Raji (cell line): ENCODE results near the gene KIAA1143.

Experiments used
- POLR2A ChIP-seq: IDR thresholded peaks from 2 replicates; pipeline ENCODE4 v1.6.1; 2011; ENCODE audit warnings: low read depth, low read length, control low read depth; ENCODE audit not compliant: insufficient read depth

The KIAA1143 gene

DNA sequence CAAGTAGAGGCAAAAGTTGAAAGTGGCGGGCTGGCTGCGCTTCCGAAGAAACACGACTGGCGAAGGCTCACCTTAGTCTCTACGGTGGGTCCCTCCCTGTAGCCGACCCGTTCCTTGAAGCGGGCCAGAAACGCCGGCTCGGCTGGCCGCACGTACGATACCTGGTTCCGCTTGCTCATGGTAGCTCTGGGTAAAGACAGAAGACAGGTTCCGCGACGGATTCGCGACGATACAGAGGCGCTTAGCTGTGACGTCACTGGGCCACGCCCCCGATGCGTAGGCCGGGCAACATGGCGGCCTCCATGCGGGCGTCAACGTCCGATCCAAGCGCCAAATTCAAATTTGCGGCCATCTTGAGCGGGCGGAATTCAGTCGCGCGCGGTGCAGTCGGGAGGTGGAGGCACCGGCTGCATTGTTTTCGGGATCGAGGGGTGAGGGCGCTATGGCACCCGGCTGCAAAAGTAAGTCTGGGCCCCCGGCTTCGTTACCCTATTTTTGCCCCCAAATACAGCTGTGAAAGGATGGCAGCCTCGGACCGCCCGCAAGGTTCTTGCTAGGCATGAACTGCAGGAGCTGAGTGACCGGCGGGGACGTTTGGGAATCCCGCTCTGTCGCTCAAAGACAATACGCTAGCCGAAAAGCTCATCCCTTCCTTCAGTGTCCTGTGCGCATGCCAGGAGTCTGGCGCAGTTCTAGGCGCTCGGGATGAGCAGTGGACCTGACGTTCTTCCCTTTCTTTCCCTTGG is at the start of gene KIAA1143, which contains the start of gene KIF15:
KIAA1143 (minus strand) TSS at position 196 of the 746 bp plus-strand sequence; CDS start at position 179, 17 bp downstream.
KIF15 (plus strand) TSS at position 371 of the 746 bp plus-strand sequence; CDS start at position 443, 72 bp downstream.
- TF ChIP-seq POLR2A = peak; percentile 76

- no peak for TF ChIP-seq POLR2A
Measured at GRCh38 chr3:44805960-44806359, 44.5 kb upstream of the KIAA1143 start.

DNA sequence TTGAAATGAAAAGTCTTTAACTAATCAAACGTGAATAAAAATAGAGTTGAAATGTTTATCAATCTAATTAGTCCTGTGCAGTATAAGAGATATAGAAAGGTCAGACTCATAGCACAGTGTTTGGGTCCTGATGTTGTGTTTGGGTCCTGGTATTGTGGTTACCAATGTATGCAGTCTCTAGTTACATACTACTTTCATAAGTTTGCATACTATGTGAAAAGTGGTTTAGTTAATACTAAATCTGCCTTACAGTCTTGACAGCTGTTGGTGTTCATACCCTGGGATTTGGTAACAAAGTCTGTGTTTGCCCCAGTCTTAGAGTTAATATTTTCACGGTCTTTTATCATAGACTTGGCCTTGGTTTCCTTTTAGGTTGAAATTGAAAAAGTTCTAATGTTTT is 41.9 kb upstream of the KIAA1143 start:
- TF ChIP-seq POLR2A = no peak

GRCh38 chr3:44802011-44802410 is 40.6 kb upstream of the KIAA1143 start:
- no peak for TF ChIP-seq POLR2A

- TF ChIP-seq POLR2A = no peak
Measured at GRCh38 chr3:44795197-44795596, 33.8 kb upstream of the KIAA1143 start.

DNA sequence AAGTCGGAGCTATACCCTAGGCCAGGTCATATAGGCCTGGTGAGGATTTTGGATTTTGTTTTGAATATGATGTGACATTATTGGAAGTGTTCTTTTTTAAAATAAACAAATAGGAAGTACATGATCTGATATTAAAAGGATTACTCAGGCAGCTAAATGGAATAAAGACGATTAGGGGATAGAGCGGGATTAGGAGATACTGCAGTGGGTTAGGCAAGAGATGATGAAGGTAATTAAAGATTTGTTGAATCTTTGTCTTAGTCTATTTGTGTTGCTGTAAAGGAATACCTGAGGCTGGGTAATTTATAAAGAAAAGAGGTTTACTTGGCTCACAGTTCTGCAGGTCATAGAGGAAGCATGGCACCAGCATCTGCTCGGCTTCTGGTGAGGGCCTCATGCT is 21.5 kb upstream of the KIAA1143 start:
- TF ChIP-seq POLR2A = no peak

- TF ChIP-seq POLR2A = no peak
Measured at GRCh38 chr3:44772099-44772442, 10.7 kb upstream of the KIAA1143 start.

GRCh38 chr3:44771424-44772098 is 10.1 kb upstream of the KIAA1143 start:
- TF ChIP-seq POLR2A = no peak

DNA sequence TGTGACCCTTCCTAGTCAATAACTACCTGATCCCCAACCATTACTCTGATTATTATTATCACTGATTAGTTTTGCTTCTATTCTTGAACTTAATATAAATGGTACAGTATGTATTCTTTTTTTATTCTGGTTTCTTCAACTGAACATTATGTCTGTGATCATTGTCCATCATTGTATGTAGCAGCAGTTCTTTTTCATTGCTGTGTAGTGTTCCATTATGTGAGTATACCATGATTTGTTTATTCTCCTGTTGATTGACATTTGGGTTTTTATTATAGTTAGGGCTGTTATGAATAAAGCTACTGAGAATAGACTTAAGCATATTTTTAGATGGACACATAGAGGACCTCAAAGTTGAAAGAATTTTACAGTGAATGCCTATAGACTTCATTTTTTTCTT is 2.8 kb upstream of the KIAA1143 start:
- no peak for TF ChIP-seq POLR2A

- TF ChIP-seq POLR2A = no peak
Measured at GRCh38 chr3:44762690-44763089, 1.3 kb upstream of the KIAA1143 start.

DNA sequence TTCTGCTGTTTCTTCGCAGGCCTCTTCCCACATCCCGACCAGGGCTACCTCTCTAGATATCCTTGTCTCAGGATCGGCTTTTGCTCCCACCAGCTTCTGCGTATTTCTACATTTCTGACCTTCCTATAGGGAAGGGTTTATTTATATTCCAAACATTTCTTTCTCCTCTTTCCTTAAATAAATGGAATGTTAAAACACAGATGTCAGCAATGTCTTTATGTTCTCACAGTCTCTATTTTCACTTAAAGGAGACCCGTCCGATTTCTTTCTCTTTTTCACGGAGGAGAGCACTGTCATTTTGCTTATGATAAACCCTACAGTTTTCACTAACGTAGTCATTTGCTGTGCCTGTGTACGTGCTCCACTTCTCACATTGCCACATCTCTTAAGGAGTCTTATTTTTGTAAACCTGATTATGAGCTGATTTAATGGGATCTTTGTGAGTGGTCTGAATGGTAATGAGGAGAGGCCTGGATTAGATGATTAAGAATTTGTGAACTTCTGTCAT is 805 bp upstream of the KIAA1143 start:
- no peak for TF ChIP-seq POLR2A

DNA sequence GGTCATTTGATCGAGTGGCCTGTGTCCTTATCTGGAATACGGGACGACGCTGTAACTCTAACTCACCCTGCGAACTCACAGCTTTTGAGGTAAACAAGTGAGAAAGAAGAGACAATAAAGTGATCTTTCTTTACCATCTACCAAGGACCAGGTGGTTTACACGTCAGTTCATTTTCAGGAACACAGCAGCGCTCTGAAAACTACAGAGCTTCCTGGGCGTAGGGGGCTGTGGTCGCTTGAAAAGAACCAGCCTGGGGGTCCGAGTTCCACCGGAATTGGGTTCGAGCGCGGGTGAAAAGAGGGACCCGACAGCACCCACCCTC is 357 bp downstream of the KIAA1143 start:
- TF ChIP-seq POLR2A = no peak

DNA sequence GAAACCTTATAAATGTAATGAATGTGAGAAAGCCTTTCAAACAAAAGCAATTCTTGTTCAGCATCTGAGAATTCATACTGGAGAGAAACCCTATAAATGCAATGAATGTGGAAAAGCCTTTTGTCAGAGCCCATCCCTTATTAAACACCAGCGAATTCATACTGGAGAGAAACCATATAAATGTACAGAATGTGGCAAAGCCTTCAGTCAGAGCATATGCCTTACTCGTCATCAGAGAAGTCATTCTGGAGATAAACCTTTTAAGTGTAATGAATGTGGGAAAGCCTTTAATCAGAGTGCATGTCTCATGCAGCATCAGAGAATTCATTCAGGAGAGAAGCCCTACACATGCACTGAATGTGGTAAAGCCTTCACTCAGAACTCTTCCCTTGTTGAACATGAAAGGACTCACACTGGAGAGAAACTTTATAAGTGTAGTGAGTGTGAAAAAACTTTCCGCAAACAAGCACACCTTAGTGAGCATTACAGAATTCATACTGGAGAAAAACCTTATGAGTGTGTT is 26.7 kb downstream of the KIAA1143 start:
- no peak for TF ChIP-seq POLR2A

GRCh38 chr3:44729384-44729910 is 32.0 kb downstream of the KIAA1143 start, which contains the start of gene ZNF501:
TSS of gene ZNF501 (plus strand) at chr3:44729635. CDS start at chr3:44734422, 4,787 bp downstream.
- no peak; the same call in none of the 2 replicates for TF ChIP-seq POLR2A

- no peak for TF ChIP-seq POLR2A
Measured at GRCh38 chr3:44722103-44722401, 39.4 kb downstream of the KIAA1143 start.
